Keratinocyte (primary cell): Measurements from ENCODE around the gene MAGEF1. TPM values are rescaled to one million over a fixed set of nuclear protein-coding genes. Genes with fewer than 3 reads are reported as not detected.

Source experiments
- DNase-seq: peaks from one replicate; pipeline ENCODE4 v3.0.0-alpha.2; 2011; ENCODE audit warnings: low read depth, missing footprints, low spot score
- FAIRE-seq: peaks from 2 replicates; lab custom pipeline; 2011; peaks lifted over from hg19 to GRCh38; lab: Jason Lieb, UNC
- H2AFZ ChIP-seq: 2 replicates; pipeline ENCODE4 v1.6.0; 2012; ENCODE audit warnings: low read length, control low read depth, inconsistent platforms; ENCODE audit not compliant: control insufficient read depth
- H3K27ac ChIP-seq: 2 replicates; pipeline ENCODE4 v1.5.1; 2011; ENCODE audit warnings: low read length; ENCODE audit not compliant: control insufficient read depth, insufficient read depth
- H3K27me3 ChIP-seq: 3 replicates; pipeline ENCODE4 v1.6.0; 2011; ENCODE audit warnings: low read length; ENCODE audit not compliant: control insufficient read depth, insufficient read depth; ENCODE audit errors: extremely low read depth
- H3K36me3 ChIP-seq, 2 experiments: 2 replicates in 1 of 2; 3 replicates in 1 of 2; pipeline ENCODE4 v1.5.1; 2011; ENCODE audit warnings: low read length in 2 of 2, mild to moderate bottlenecking in 1 of 2; ENCODE audit not compliant: control insufficient read depth in 2 of 2, insufficient read depth in 2 of 2; ENCODE audit errors: extremely low read depth in 1 of 2
- H3K4me1 ChIP-seq: 3 replicates; pipeline ENCODE4 v1.5.1; 2011; ENCODE audit warnings: low read length; ENCODE audit not compliant: control insufficient read depth, insufficient read depth; ENCODE audit errors: extremely low read depth
- H3K4me2 ChIP-seq: 3 replicates; pipeline ENCODE4 v1.6.0; 2011; ENCODE audit warnings: low read depth, low read length; ENCODE audit not compliant: control insufficient read depth, insufficient read depth; ENCODE audit errors: extremely low read depth
- H3K4me3 ChIP-seq, 3 experiments: fragments of 200-600 bp in 1 of 3; sonication (generic) in 1 of 3; 2 replicates in 2 of 3; 3 replicates in 1 of 3; pipeline ENCODE4 v1.5.1; 2011 to 2016; ENCODE audit warnings: low read length in 3 of 3, mild to moderate bottlenecking in 3 of 3, control low read depth in 2 of 3, inconsistent platforms in 1 of 3, low read depth in 1 of 3, mixed read lengths in 1 of 3, mixed run types in 1 of 3, moderate library complexity in 1 of 3; ENCODE audit not compliant: control insufficient read depth in 2 of 3, insufficient read depth in 2 of 3; ENCODE audit errors: extremely low read depth in 1 of 3
- H3K79me2 ChIP-seq: 2 replicates; pipeline ENCODE4 v1.6.0; 2012; ENCODE audit warnings: low read length; ENCODE audit not compliant: control insufficient read depth, insufficient read depth
- H3K9ac ChIP-seq: 3 replicates; pipeline ENCODE4 v1.6.0; 2011; ENCODE audit warnings: low read length; ENCODE audit not compliant: control insufficient read depth, insufficient read depth; ENCODE audit errors: extremely low read depth
- H3K9me1 ChIP-seq: 3 replicates; pipeline ENCODE4 v1.6.0; 2011; ENCODE audit warnings: low read length; ENCODE audit not compliant: control insufficient read depth, insufficient read depth; ENCODE audit errors: extremely low read depth
- H3K9me3 ChIP-seq: 2 replicates; pipeline ENCODE4 v1.5.1; 2012; ENCODE audit warnings: low read depth, low read length; ENCODE audit not compliant: control insufficient read depth
- H4K20me1 ChIP-seq: 3 replicates; pipeline ENCODE4 v1.6.0; 2011; ENCODE audit warnings: low read length; ENCODE audit not compliant: control insufficient read depth, insufficient read depth; ENCODE audit errors: extremely low read depth
- EZH2 ChIP-seq: IDR thresholded peaks from one replicate; pipeline ENCODE4 v1.6.1; 2012; ENCODE audit warnings: inconsistent platforms, mild to moderate bottlenecking, low read length, moderate library complexity
- dilution Hi-C: fragments of 300-500 bp; cut with MboI; formaldehyde crosslinking; loops from one replicate; pipeline ENCODE4 v1.7.0; 2020; ENCODE audit warnings: low sequenced_read_pairs; ENCODE audit not compliant: extremely low pct_ligation_motif_present
- polyA plus RNA-seq, 5 experiments: library from polyadenylated mRNA; depleted of rRNA in 3 of 5; stranded (reverse) in 3 of 5; stranded (forward) in 1 of 5; unstranded in 1 of 5; fragments of >200 nt; gene quantifications; 1 replicate in 1 of 5; 2 replicates in 3 of 5; 3 replicates in 1 of 5; pipeline versions ENCODE4 v1.2.1 to v1.2.3, GENCODE V29; 2011 to 2012; ENCODE audit warnings: missing spikeins in 2 of 5, low read depth in 1 of 5, low replicate concordance in 1 of 5
- TF ChIP-seq, protein P1 (sequence below), 3 experiments: IDR thresholded peaks in 1 of 3; conservative IDR thresholded peaks in 1 of 3; optimal IDR thresholded peaks in 1 of 3; 2 replicates in 2 of 3; 3 replicates in 1 of 3; pipeline versions ENCODE3 to v1.5.1; 2011; ENCODE audit warnings: low read length in 3 of 3, mild to moderate bottlenecking in 3 of 3, moderate library complexity in 2 of 3, control low read depth in 1 of 3, inconsistent platforms in 1 of 3; ENCODE audit not compliant: insufficient read depth in 2 of 3; ENCODE audit errors: extremely low read depth in 1 of 3

MAGEF1 gene
- polyA plus RNA-seq, 1 donor (not counting 4 experiments of a cell fraction or from before 2014, with no cell fraction given): 11.8 TPM

DNA sequence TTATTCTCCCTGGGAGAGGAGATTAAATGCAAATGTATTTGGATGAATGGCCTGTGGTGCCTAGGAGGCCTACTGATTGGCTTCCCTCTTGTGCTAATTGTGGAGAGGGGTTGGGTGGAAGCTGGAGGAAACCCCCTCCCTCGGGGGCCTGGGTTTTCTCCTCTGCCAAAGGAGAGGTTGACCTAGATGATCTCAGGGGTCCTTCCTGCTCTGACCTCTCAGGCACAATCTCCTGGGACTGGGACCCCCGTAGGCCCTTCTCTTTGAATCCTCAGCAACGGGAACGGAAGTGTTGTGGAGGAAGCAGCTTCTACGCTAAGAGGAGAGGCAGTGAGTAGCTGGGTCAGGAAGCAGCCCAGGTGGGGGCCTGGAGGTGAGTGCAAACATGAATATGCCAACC lies 40.5 kb upstream of the MAGEF1 start:
- no peaks in the 10 kb centered on the region for H3K36me3 ChIP-seq
- DNase-seq (no peak), FAIRE-seq (no peak)
- TF ChIP-seq, protein P1, sequence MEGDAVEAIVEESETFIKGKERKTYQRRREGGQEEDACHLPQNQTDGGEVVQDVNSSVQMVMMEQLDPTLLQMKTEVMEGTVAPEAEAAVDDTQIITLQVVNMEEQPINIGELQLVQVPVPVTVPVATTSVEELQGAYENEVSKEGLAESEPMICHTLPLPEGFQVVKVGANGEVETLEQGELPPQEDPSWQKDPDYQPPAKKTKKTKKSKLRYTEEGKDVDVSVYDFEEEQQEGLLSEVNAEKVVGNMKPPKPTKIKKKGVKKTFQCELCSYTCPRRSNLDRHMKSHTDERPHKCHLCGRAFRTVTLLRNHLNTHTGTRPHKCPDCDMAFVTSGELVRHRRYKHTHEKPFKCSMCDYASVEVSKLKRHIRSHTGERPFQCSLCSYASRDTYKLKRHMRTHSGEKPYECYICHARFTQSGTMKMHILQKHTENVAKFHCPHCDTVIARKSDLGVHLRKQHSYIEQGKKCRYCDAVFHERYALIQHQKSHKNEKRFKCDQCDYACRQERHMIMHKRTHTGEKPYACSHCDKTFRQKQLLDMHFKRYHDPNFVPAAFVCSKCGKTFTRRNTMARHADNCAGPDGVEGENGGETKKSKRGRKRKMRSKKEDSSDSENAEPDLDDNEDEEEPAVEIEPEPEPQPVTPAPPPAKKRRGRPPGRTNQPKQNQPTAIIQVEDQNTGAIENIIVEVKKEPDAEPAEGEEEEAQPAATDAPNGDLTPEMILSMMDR (optimal IDR thresholded peaks at IDR 0.05 in 1 of 3, IDR thresholded peaks at IDR 0.05 in 1 of 3, conservative IDR thresholded peaks at IDR 0.05 in 1 of 3; ENCODE audit: extremely low read depth in 1 of 3, insufficient read depth in 2 of 3, low read length in 3 of 3): no peak
- no peak for TF ChIP-seq EZH2
- no peaks in the 10 kb centered on the region for H3K9me1 ChIP-seq
- dilution Hi-C loops: no loop called here
- H3K27me3 ChIP-seq: no peaks in the 10 kb centered on the region
- H4K20me1 ChIP-seq: no peaks in the 10 kb centered on the region
- no peak overlapping the region for H3K4me3 ChIP-seq
- no peaks in the 10 kb centered on the region for H3K79me2 ChIP-seq
- no peak overlapping the region for H3K9ac ChIP-seq
- no peak overlapping the region for H3K4me2 ChIP-seq
- no peak overlapping the region for H2AFZ ChIP-seq
- H3K4me1 ChIP-seq: peaks cover 22% of the 10 kb centered on the region
- H3K9me3 ChIP-seq: no peaks in the 10 kb centered on the region
- H3K27ac ChIP-seq: no peak overlapping the region

GRCh38 chr3:184751204-184752040 lies 39.6 kb upstream of the MAGEF1 start:
- TF ChIP-seq EZH2: no peak
- TF ChIP-seq, protein P1 (optimal IDR thresholded peaks at IDR 0.05 in 1 of 3, IDR thresholded peaks at IDR 0.05 in 1 of 3, conservative IDR thresholded peaks at IDR 0.05 in 1 of 3; ENCODE audit: extremely low read depth in 1 of 3, insufficient read depth in 2 of 3, low read length in 3 of 3): no peak
- H3K27me3 ChIP-seq: no peaks in the 10 kb centered on the region
- H3K4me3 ChIP-seq: no peak overlapping the region
- no peak overlapping the region for H3K4me2 ChIP-seq
- H3K36me3 ChIP-seq: no peaks in the 10 kb centered on the region
- no peaks in the 10 kb centered on the region for H4K20me1 ChIP-seq
- no peak for DNase-seq
- H3K79me2 ChIP-seq: no peaks in the 10 kb centered on the region
- FAIRE-seq: no peak
- H3K9me1 ChIP-seq: no peaks in the 10 kb centered on the region
- H3K9ac ChIP-seq: no peak overlapping the region
- no peaks in the 10 kb centered on the region for H3K9me3 ChIP-seq
- dilution Hi-C loops: no loop called here
- H2AFZ ChIP-seq: no peak overlapping the region
- peaks cover 13% of the 10 kb centered on the region for H3K4me1 ChIP-seq
- H3K27ac ChIP-seq: no peak overlapping the region
